ENCODE results near the gene PSPN.
"Not testable (repeated sequence)": the region's sequence is repeated elsewhere in the genome, so short reads cannot be mapped to it uniquely, and the experiment has no call there.

The PSPN gene

DNA sequence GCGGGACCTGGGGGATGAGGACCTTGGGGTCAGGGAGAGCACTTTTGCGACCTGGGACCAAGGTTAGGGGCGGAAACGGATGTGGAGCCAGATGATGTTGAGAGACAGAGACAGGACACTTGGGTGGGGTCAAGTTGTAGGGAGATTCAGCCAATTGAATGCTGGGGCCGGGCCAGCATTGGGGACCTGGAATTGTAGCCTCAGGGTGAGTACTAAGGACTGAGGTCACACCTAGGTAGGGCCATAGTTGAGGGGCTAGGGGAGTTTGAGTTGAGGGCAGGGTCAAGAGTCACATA lies 2.0 kb downstream of the PSPN start:
- DNase-seq (ENCODE audit: low read depth in 1 of 2, low spot score in 1 of 2) = no peak

DNA sequence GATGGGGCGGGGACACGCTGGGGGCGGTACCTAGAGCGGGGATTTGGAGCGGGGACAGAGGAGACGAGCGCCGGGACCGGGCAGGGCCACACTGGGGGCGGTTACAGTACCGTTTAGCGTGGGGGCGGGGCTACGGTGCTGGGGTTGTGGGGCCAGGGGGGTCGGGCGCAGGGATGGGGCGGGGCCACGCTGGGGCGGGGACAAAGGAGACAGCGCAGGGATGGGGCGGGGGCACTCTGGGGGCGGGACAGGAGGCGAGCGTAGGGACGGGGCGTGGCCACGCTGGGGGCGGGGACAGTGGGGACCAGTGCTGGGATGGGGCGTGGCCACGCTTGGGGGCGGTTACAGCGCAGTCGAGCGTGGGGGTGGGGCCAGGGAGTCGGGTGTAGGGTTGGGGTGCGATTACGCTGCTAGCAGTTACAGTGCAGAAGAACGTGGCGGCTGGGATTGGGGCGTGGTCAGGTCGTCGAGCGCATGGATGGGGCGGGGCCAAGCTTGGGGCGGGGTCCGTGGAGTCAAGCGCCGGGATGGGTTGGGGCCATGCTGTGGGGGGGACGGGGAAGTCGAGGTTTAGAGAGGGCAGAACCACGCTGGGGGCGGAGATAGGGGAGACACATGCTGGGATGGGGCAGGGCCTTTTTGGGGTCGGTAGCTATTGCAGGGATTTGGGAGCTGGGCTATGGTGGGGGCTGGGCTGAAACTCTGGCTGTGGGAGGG lies 2.5 kb downstream of the PSPN start:
- DNase-seq (ENCODE audit: low read depth in 1 of 2, low spot score in 1 of 2) = peak; percentile 96 to 97

DNA sequence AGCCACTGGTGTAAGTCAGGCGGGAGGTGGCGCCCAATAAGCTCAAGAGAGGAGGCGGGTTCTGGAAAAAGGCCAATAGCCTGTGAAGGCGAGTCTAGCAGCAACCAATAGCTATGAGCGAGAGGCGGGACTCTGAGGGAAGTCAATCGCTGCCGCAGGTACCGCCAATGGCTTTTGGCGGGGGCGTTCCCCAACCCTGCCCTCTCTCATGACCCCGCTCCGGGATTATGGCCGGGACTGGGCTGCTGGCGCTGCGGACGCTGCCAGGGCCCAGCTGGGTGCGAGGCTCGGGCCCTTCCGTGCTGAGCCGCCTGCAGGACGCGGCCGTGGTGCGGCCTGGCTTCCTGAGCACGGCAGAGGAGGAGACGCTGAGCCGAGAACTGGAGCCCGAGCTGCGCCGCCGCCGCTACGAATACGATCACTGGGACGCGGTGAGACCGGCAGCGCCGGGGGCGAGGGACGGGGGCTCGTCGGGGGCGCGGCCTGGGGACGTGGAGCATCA lies 3.1 kb downstream of the PSPN start, which contains the start of gene ALKBH7:
Gene ALKBH7, plus strand, starts transcription at position 201 of the 502 bp plus-strand sequence. Its CDS starts 27 bp downstream, at position 228.
- peak; percentile 87 to 91 for DNase-seq (ENCODE audit: low read depth in 1 of 2, low spot score in 1 of 2)

DNA sequence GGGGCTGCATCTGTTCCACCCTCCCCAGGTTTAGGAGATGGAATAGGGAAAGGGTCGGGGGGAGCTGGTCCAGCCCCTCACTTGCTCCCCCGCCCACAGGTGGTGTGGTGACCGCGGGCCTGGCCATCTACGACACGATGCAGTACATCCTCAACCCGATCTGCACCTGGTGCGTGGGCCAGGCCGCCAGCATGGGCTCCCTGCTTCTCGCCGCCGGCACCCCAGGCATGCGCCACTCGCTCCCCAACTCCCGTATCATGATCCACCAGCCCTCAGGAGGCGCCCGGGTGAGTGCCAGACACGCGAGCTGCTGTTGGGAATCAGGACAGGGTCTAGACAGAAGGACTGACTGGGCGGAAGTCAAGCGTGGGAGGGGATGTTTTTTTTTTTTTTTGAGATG lies 11.4 kb downstream of the PSPN start:
- no peak for DNase-seq (ENCODE audit: low read depth in 1 of 2, low spot score in 1 of 2)

DNA sequence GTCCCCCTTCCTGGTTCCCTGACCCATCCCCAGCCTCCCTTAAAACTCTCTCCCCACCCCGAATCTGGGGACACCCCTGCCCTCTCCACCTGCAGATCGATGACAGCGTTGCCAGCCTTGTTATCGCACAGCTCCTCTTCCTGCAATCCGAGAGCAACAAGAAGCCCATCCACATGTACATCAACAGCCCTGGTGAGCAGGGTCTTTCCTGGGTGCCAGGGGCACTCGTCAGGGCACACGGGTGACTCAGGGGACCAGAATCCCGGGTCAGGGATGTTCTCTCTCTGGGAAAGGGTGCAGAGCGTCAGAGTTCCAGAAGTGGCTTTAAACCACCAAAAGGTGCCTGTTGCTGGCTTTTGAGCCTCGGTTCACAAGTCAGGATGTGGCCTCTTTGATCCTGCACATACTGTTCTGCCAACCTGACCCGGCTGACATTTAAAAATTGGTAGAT lies 13.4 kb downstream of the PSPN start:
- no peak for DNase-seq (ENCODE audit: low read depth in 1 of 2, low spot score in 1 of 2)

DNA sequence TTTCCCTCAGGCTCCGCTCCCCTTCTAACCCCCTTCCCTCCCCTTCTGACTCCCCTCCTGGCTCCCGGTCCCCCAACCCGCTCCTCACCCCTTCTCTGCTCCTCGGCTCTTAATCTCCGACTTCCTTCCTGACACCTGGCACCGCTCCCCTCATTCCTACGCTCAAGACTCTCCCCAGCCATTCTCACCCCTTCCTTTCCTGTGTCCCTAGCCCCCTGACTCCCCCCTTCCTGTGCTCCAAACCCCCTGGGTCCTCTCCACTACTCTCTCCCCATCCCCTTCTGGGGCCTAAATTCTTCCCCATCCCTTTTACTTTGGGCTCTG lies 13.7 kb downstream of the PSPN start:
- no peak for DNase-seq (ENCODE audit: low read depth in 1 of 2, low spot score in 1 of 2)

DNA sequence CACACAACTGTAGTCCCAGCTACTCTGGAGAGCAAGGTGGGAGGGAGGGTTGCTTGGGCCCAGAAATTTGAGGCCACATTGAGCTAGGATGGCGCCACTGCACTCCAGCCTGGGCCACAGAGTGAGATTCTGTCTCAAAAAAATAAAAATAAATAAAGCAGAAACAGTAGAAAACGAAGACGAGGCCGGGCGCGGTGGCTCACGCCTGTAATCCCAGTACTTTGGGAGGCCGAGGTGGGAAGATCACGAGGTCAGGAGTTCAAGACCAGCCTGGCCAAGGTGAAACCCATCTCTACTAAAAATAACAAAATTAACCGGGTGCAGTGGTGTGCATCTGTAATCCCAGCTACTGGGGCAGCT lies 14.9 kb downstream of the PSPN start:
- not testable (repeated sequence) for DNase-seq (ENCODE audit: low read depth in 1 of 2, low spot score in 1 of 2)

DNA sequence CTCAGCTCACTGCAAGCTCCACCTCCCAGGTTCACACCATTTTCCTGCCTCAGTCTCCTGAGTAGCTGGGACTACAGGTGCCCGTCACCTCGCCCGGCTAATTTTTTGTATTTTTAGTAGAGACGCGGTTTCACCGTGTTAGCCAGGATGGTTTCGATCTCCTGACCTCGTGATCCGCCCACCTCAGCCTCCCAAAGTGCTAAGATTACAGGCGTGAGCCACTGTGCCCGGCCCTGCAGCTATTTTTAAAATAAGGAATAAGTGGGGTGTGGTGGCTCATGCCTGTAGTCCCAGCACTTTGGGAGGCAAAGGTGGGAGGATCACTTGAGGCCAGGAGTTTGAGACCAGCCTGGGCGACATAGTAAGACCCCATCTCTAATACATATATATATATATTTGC lies 15.3 kb downstream of the PSPN start:
- not testable (repeated sequence) for DNase-seq (ENCODE audit: low read depth in 1 of 2, low spot score in 1 of 2)

DNA sequence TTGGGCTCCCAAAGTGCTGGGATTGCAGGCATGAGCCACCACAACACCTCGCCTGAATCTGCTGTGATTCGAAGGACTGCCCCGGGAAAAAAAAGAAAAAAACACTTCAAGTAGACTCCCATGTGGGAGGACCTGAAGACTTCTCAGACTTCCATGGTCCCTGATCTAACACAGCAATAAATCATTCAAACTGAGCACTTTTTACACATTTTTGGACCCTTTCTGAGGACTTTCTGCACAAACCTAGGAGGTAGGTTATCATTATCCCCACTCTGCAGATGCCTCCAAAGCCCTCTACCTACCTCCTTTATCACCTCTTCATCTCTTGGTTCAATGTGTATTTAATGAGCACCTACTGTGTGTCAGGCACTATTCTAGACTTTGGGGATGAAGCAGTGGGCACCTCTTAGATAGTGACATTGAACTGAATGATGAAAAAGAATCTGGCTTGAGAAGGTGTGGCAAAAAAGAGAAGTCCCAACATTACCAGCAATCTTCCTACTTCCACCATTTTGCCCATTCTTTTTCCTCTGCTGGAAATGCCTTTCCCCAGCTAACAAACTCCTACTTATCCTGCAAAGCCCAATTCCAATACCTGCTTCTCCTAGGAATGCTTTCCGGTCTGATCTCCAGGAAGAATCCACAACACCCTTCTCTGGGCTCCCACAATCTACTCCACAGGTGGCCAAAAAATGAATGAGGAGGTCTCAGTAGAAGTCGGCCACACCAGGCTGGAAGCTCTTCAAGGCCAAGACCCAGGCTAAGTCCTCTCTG lies 16.0 kb downstream of the PSPN start:
- no peak for DNase-seq (ENCODE audit: low read depth in 1 of 2, low spot score in 1 of 2)

DNA sequence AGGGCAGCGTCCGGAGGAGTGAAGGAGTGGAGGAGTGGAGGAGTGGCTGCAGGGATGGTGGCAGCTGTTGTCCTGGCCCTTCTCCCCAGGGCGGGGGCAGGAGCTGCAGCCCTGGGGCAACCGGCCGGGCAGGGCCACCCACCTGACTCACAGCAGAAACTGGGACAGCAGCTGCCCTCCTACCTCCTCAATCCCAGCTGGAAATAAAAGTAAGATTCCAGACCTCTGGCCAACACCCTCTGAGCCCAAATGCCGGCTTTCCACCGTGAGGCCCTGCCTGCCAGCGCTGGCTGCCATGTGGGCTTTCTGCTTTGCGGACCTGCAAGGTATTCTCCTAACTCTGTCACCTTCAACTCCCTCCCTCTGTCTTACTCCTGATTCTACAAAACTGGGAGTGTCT lies 17.7 kb downstream of the PSPN start:
- DNase-seq (ENCODE audit: low read depth in 1 of 2, low spot score in 1 of 2) = no peak

DNA sequence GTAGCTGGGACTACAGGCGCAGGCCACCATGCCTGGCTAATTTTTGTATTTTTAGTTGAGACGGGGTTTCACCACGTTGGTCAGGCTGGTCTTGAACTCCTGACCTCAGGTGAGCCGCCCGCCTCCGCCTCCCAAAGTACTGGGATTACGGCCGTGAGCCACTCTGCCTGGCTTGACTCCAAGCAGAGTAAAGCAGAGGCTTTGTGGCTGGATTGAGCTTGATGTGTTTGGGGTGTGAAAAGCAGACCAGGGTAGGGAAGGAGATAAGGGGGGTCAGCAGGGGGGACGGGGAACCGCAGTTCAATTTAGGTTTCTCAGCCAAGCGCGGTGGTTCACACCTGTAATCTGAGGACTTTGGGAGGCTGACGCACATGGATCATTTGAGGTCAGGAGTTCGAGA lies 18.6 kb downstream of the PSPN start:
- DNase-seq (ENCODE audit: low read depth in 1 of 2, low spot score in 1 of 2) = no peak

DNA sequence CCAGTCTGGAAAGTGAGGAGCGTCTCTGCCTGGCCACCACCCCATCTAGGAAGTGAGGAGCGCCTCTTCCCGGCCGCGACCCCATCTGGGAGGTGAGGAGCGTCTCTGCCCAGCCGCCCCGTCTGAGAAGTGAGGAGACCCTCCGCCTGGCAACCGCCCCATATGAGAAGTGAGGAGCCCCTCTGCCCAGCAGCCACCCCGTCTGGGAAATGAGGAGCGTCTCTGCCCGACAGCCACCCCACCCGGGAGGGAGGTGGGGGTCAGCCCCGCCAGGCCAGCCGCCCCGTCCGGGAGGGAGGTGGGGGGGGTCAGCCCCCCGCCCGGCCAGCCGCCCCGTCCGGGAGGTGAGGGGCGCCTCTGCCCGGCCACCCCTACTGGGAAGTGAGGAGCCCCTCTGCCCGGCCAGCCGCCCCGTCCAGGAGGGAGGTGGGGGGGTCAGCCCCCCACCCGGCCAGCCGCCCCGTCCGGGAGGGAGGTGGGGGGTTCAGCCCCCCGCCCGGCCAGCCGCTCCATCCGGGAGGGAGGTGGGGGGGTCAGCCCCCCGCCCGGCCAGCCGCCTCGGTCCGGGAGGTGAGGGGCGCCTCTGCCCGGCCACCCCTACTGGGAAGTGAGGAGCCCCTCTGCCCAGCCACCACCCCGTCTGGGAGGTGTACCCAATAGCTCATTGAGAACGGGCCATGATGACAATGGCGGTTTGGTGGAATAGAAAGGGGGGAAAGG lies 20.3 kb downstream of the PSPN start:
- DNase-seq (ENCODE audit: low read depth in 1 of 2, low spot score in 1 of 2) = not testable (repeated sequence)

DNA sequence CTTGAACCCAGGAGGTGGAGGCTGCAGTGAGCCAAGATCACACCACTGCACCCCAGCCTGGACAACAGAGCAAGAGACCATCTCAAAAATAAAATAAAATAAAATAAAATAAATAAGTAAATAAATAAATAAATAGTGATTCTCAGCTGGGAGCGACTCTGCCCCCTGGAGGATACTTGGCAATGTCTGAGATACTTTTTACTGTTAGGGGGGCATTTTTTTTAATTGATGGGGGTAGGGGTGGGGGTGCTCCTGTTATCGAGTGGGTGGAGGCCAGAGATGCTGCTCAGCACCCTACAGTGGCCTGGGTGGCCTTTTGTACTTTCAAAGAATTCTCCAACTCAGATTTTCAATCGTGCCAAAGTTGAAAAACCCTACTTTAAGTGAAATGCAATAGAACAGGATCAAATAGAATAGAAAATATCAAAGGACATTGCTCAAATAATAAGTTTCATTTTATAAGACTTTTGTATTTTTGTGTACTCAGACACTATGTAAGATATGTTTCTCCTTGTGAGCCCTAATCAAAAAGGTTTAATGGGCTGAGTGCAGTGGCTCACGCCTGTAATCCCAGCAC lies 21.5 kb downstream of the PSPN start:
- no peak for DNase-seq (ENCODE audit: low read depth in 1 of 2, low spot score in 1 of 2)

DNA sequence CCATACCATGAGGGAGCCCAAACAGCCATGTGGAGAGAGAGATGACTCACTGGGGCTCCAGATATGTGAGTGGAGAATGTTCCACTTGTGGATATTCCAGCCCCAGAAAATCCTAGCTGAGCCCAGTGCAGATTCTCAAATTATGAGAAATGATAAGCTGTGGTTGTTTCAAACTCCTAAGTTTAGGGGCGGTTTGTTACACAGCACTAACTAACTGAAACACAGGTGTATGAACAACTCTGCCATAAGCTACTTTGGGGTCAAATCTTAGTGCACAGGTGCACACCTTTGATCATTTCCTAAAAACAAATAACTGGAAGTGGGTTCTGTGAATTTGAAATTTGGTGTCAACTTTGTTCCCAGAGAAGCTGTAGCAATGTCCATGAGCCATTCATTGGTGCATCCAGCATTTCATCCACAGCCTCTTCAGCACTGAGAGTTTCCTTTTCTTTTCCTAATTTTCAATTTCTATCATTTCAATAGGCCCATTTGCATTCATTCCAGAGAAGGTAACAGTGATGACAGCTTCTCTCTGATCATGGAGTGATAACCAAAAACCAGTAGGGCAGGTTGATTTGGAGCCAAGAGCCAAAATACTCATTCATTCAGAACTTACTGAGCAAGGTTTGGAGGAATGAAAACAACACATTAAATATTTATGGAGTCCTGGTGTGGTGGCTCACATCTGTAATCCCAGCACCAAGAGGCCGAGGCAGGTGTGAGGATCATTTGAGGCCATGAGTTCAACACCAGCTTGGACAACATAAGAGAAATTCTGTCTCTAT lies 23.2 kb downstream of the PSPN start:
- DNase-seq (ENCODE audit: low read depth in 1 of 2, low spot score in 1 of 2) = no peak

DNA sequence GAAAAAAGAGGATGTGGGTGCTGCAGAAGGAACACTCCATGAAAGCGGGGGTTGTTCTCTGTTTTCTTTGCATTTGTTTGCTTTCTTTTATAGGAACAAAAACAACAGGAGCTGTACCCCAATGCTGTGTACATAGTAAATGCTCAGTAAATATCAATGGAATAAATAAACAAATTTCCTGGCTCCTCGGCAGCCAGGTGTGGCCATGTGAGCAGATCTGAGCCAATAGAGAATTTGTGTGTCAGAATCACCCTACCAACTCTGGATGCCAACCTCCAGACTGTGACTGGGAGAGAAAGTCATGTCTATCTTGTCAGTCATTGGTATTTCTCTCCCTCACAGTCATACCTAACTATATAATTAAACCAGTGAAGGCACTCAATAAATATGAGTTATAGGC lies 25.0 kb downstream of the PSPN start:
- DNase-seq (ENCODE audit: low read depth in 1 of 2, low spot score in 1 of 2) = no peak

DNA sequence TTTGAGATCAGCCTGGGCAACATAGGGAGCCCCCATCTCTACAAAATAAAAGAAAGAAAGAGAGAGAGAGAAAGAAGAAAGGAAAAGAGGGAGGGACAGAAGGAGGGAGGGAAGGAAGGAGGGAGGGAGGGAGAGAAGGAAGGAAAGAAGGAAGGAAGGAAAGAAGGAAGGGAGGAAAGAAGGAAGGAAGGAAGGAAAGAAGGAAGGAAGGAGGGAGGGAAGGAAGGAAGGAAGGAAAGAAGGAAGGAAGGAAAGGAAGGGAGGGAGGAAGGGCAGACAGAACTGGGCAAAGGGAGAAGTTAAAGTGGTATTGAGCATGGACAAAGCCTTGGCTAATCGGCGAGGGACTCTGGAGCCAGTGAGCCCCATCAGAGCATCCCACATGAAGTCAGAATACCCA lies 26.5 kb downstream of the PSPN start:
- not testable (repeated sequence) for DNase-seq (ENCODE audit: low read depth in 1 of 2, low spot score in 1 of 2)

DNA sequence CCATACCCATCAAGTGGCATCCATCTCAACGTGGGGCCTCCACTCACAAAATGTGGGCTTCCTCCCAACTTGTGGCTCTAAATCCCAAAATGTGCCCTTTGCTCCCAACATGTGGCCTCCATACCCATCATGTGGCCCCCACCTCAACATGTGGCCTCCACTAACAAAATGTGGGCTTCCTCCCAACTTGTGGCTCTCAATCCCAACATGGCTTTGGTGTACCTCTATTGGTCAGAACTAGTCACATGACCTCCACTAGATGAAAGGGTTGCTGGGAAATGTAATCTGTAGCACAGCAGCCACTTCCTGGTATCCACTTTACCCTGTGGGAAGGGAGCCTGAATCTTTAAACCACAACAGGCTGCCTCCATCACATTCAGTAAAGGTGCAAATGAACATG lies 32.3 kb downstream of the PSPN start:
- no peak for DNase-seq (ENCODE audit: low read depth in 1 of 2, low spot score in 1 of 2)

DNA sequence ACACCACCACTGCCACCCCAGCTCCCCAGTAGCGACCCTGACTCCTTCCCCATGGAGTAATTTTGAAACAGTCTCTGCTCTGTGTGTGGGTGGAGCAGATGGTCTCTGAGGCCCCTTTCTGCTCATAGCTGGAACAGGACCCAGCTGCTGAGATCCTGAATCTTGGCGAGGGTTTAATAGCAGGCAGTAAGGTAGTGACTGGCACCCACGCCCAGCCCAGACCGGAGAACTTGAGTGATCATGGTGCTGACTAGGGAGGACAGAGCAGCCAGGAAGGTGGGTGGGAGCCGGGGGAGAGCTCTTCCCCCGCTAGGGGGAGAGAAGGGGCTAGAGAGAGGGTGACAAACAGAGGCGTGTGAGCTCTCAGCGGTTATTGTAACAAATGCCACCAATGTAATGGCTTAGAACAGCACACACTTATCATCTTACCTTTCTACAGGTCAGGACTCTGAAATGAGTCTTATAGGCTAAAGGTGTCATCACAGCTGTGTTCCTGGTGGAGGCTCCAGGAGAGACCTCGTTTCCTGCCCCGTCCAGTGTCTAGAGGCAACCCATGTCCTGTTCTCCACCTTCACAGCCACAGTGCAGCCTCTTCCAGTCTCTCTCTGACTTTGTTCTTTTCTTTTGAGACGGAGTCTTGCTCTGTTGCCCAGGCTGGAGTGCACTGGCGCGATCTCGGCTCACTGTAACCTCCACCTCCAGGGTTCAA lies 35.1 kb downstream of the PSPN start:
- DNase-seq (ENCODE audit: low read depth in 1 of 2, low spot score in 1 of 2) = no peak

DNA sequence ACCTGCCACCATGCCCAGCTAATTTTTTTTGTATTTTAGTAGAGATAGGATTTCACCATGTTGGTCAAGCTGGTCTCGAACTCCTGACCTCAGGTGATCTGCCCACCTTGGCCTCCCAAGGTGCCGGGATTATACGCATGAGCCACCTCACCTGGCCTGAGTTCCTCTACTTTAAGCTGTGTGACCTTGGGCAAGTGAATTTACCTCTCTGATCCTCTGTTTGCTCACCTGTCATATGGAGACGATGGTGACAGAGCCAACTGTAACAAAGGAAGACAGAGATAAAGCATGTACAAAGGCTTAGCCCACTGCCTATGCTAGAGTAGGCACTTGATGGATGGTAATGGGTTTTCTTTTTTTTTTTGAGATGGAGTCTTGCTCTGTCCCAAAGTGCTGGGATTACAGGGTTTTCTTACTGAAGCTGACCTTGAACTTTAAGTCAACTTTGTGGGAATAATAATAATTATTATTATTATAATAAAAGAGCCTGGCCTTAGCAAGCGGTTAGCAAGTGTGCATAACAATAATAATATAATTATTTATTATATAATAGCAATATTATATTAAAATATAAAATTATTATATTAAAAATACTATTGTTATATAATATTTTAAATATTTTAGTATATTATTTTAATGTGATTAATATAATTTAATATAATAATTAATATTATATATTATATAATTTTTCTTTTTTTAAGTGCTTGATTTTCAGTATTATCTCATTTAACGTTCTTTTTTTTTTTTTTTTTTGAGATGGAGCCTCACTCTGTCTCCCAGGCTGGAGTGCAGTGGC lies 41.0 kb downstream of the PSPN start:
- DNase-seq (ENCODE audit: low read depth in 1 of 2, low spot score in 1 of 2) = no peak

DNA sequence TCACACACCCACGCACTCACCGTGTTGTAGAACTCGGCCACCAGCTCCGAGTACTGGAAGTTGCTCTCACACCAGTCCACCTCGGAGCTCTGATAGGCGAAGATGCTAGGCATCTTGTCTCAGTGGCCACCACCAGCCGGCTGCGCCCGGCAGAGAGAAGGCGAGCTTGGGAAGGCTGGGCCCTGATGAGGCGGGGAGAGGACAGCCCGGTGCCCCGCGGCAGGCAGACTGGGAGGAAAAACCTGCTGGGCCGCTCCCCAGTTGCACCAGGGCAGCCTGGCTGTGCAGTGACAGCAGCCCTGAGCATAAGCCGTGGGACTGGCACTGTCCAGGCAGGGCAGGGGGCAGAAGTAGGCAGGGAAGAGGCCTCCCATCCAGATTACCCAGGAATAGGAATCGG lies 42.3 kb downstream of the PSPN start, which contains the start of gene ACER1:
Gene ACER1, minus strand, starts transcription at position 174 of the 400 bp plus-strand sequence. Its CDS starts 61 bp downstream, at position 113.
- DNase-seq (ENCODE audit: low read depth in 1 of 2, low spot score in 1 of 2) = no peak
